ENCODE data around the gene IL1RN. TPM values are rescaled to one million over a fixed set of nuclear protein-coding genes. Genes with fewer than 3 reads are reported as not detected.

IL1RN gene
- total RNA-seq, 1 donor from 2014 or later, result 11.0 TPM

GRCh38 chr2:113124181-113124961 is 3.0 kb upstream of the IL1RN start:
- H3K4me3 Mint-ChIP-seq, result no peak overlapping the region
- no peaks in the 10 kb centered on the region for H3K4me1 Mint-ChIP-seq (ENCODE audit: unreplicated experiment)
- H3K9me3 Mint-ChIP-seq, result no peaks in the 10 kb centered on the region
- no peak for DNase-seq (ENCODE audit: extremely low spot score, unreplicated experiment)
- H3K36me3 Mint-ChIP-seq, result no peaks in the 10 kb centered on the region
- H3K27ac Mint-ChIP-seq, result no peak overlapping the region
- no peak for TF ChIP-seq CTCF (conservative IDR thresholded peaks at IDR 0.05)
- H3K27me3 Mint-ChIP-seq, result peaks cover 29% of the 10 kb centered on the region

GRCh38 chr2:113124984-113125855 is 2.2 kb upstream of the IL1RN start:
- TF ChIP-seq CTCF (conservative IDR thresholded peaks at IDR 0.05), result no peak
- Mint-ChIP-seq H3K4me1 (ENCODE audit: unreplicated experiment) (no peaks in the 10 kb centered on the region), H3K4me3 (no peak overlapping the region), H3K36me3 (no peaks in the 10 kb centered on the region), H3K27ac (no peak overlapping the region), H3K9me3 (no peaks in the 10 kb centered on the region), H3K27me3 (peaks cover 23% of the 10 kb centered on the region)
- DNase-seq (ENCODE audit: extremely low spot score, unreplicated experiment), result no peak

DNA sequence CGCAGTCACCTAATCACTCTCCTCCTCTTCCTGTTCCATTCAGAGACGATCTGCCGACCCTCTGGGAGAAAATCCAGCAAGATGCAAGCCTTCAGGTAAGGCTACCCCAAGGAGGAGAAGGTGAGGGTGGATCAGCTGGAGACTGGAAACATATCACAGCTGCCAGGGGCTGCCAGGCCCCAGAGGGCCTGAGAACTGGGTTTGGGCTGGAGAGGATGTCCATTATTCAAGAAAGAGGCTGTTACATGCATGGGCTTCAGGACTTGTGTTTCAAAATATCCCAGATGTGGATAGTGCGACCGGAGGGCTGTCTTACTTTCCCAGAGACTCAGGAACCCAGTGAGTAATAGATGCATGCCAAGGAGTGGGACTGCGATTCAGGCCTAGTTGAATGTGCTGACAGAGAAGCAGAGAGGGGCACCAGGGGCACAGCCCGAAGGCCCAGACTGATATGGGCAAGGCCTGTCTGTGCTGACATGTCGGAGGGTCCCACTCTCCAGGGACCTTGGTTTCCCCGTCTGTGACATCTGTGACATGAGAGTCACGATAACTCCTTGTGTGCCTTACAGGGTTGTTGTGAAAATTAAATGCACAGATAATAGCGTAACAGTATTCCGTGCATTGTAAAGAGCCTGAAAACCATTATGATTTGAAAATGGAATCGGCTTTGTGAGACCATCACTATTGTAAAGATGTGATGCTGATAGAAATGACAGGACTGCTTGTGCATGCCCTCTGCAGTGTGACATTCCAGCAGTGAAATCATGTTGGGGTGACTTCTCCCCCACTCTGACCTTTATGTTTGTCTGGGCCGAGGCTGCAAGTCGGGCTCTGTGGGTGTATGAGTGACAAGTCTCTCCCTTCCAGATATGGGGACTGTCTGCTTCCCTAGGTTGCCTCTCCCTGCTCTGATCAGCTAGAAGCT is 510 bp downstream of the IL1RN start:
- Mint-ChIP-seq H3K4me1 (ENCODE audit: unreplicated experiment) (no peaks in the 10 kb centered on the region), H3K27me3 (peaks cover 7% of the 10 kb centered on the region), H3K36me3 (no peaks in the 10 kb centered on the region), H3K9me3 (no peaks in the 10 kb centered on the region), H3K4me3 (no peak overlapping the region), H3K27ac (no peak overlapping the region)
- TF ChIP-seq CTCF (conservative IDR thresholded peaks at IDR 0.05), result no peak
- DNase-seq (ENCODE audit: extremely low spot score, unreplicated experiment), result no peak

GRCh38 chr2:113129519-113130078 is 2.2 kb downstream of the IL1RN start:
- Mint-ChIP-seq H3K9me3 (no peaks in the 10 kb centered on the region), H3K4me1 (ENCODE audit: unreplicated experiment) (peaks cover 3% of the 10 kb centered on the region), H3K36me3 (no peaks in the 10 kb centered on the region), H3K4me3 (no peak overlapping the region), H3K27me3 (peaks cover 3% of the 10 kb centered on the region), H3K27ac (no peak overlapping the region)
- no peak for DNase-seq (ENCODE audit: extremely low spot score, unreplicated experiment)
- TF ChIP-seq CTCF (conservative IDR thresholded peaks at IDR 0.05), result no peak

All from type B pancreatic cell (in vitro differentiated cells).